Stimulated activated CD8-positive, alpha-beta memory T cell treated with anti-CD3 and anti-CD28 coated beads, Interleukin-12 subunit alpha, Interleukin-12 subunit beta, amount 100 ng/mL, for 4 hours (primary cell): Measurements from ENCODE around the gene SUCO.

Experiments
- DNase-seq: peaks from one replicate; pipeline ENCODE4 v3.0.0-alpha.2; 2020; ENCODE audit warnings: low read depth

SUCO gene

DNA sequence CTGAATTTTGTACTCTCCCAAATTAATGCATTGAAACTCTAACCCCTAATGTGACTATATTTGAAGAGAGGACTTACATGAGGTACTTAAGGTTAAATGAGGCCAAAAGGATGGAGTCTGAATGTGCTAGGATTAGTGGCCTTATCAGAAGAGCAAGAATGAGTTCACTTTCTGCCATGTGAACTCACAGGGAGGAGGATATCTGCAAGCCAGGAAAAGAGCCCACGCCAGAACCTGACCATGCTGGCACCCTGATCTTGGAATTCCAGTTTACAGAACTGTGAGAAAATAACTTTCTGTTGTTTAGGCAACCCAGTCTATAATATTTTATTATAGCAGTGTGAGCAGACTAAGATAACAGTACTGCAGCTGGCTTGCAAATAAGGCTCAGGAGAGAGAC is 113.7 kb downstream of the SUCO start:
- DNase-seq = no peak

DNA sequence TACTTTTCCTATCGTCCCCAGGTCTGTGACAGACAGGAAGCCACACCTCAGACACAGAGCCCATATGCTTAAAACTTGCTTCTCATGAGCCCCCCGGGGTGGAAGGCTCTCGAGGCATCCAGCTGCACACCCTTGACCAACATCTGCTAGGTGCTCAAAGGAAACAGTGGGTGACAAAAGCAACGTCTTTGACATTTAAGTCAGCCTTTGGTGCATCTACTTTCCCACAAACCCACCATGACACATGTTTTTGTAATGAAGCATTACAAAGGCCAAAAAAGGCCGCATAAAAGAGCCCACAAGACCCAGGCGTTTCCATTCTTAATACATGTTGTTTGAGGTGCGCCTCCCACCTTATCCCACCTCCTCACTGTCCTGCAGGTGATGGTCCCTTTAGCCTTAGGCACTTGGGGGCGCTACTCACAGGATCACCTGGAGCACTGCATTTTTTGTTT is 114.2 kb downstream of the SUCO start:
- DNase-seq = peak; percentile 42

GRCh38 chr1:172647987-172648386 is 115.0 kb downstream of the SUCO start:
- DNase-seq = no peak

GRCh38 chr1:172650474-172651193 is 117.7 kb downstream of the SUCO start:
- no peak for DNase-seq

- no peak for DNase-seq
Observed at GRCh38 chr1:172653015-172653709, 120.2 kb downstream of the SUCO start.

DNA sequence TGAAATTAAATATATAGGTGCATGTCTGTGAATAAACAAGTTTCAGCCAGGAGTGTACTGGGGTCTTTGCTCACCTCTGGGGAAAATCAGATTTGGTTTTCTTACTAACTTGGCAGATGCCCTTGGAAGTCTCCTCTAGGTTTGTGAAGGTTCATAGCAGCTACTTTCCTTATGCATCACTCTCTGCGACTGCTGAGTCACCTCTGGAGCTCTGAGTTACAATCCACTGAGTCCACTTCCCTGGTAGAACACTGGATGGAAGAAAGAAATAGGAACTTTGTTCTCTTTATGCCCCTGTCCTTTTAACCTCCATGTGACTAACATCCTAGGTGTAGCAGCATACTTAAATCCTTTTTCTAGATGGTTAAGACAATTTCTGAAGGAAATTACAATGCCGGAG is 121.6 kb downstream of the SUCO start:
- no peak for DNase-seq

DNA sequence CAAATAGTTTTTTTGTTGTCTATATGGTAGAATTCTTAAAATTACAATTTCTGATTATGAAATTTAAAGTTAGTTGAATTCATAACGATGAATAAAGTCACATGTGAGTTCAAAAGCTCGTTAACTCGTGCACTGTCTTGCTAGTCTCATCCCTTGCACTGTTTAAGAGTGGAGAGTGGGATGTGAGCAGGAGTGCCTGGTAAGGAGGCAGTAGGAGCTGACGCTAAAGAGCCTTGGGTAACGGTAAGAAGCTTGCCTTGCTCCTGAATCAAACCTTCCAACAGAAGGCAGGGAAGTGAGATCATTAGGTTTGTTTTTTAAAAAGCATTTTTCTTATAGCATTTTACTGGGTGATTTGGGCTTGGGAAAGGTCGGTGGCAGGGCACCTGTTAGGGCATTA is 123.6 kb downstream of the SUCO start:
- DNase-seq = no peak

DNA sequence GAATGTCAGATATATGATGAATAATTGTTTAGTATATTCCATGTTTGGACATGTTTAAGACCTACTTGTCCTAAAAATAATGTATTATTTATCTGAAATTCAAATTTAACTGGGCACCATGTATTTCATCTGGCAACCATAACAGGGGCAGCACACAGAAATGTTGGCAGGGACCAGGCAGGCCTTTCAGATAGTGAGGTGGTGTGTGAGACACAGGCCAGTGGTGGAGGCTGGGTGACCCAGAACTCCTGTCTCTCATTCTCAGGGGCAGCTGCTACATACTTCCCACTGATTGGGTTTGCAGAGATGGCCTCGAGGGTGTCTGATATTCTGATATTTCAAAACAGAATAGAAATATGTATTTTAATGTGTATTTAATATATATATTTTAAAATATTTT is 124.6 kb downstream of the SUCO start:
- no peak for DNase-seq

GRCh38 chr1:172658871-172659453 is 126.0 kb downstream of the SUCO start, which contains the start of gene FASLG:
FASLG (plus strand) TSS chr1:172659103; CDS start chr1:172659202, 99 bp downstream.
- DNase-seq = peak; percentile 46

DNA sequence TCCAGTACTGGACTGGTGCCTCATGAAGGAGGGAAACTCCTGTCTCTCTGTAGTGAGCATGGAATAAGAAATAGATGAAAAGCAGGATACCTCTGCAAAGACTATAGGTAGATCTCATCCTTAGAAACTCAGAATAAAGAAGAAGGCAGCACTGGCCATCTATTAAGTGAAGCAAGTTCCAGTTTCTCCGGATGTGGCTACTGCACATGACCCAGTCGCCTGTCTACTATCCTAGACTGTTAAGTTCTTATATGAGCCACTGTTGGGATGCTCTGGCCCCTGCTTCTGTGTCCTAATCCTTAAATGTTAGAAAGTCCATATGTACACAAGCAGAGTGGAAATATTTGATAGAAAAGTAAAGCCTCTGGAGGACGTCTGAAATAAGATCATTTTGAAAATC is 128.2 kb downstream of the SUCO start:
- no peak for DNase-seq
